Measurements from ENCODE around the gene FAM219A. TPM values are rescaled to one million over a fixed set of nuclear protein-coding genes. Genes with fewer than 3 reads are reported as not detected.

Gene FAM219A
- total RNA-seq, 1 donor from 2014 or later: 13.4 TPM

DNA sequence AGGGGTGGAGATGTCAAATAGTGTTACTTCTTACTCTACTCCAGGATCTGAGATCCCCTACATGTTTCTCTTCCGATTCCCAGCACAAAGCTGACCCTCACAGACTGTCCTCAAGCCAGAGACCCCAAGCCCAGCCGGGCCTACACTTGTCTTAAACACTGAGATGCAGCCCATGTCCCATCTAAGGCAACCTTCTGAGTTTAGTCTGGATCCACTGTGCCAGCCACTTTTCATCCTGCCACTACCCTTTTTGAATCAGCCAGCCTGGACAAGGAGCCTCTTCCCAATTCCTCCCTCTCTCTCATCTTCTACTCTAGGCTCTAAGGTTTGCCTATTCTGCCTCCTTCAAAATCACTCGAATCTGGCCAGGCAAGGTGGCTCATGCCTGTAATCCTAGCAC, 75.5 kb downstream of the FAM219A start:
- Mint-ChIP-seq H3K9me3 (no peaks in the 10 kb centered on the region), H3K27me3 (peaks cover 75% of the 10 kb centered on the region), H3K27ac (no peak overlapping the region), H3K36me3 (no peaks in the 10 kb centered on the region), H3K4me3 (peak overlapping the region; percentile 50), H3K4me1 (ENCODE audit: unreplicated experiment) (peaks cover 9% of the 10 kb centered on the region)
- DNase-seq (ENCODE audit: extremely low spot score, unreplicated experiment): no peak
- TF ChIP-seq, protein P1, sequence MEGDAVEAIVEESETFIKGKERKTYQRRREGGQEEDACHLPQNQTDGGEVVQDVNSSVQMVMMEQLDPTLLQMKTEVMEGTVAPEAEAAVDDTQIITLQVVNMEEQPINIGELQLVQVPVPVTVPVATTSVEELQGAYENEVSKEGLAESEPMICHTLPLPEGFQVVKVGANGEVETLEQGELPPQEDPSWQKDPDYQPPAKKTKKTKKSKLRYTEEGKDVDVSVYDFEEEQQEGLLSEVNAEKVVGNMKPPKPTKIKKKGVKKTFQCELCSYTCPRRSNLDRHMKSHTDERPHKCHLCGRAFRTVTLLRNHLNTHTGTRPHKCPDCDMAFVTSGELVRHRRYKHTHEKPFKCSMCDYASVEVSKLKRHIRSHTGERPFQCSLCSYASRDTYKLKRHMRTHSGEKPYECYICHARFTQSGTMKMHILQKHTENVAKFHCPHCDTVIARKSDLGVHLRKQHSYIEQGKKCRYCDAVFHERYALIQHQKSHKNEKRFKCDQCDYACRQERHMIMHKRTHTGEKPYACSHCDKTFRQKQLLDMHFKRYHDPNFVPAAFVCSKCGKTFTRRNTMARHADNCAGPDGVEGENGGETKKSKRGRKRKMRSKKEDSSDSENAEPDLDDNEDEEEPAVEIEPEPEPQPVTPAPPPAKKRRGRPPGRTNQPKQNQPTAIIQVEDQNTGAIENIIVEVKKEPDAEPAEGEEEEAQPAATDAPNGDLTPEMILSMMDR (conservative IDR thresholded peaks at IDR 0.05): no peak

DNA sequence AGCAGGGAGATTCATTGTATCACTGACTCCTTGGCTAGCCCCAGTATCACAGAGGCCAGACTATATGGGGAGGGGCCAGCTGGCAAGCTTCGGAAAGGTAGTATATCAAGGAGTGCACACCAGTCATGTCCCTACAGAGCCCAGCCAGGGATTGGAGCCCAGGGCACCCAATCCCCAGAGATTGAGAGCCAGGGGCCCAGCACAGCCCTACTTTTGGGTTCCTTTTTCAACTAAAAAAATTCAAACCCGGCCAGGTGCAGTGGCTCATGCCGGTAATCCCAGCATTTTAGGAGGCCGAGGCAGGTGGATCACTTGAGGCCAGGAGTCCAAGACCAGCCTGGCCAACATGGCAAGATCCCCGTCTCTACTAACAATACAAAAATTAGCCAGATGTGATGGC, 76.3 kb downstream of the FAM219A start:
- H3K9me3 Mint-ChIP-seq: no peaks in the 10 kb centered on the region

GRCh38 chr9:34381323-34381722, 77.0 kb downstream of the FAM219A start:
- no peak for DNase-seq (ENCODE audit: extremely low spot score, unreplicated experiment)
- H3K9me3 Mint-ChIP-seq: no peaks in the 10 kb centered on the region
- H3K27ac Mint-ChIP-seq: no peak overlapping the region
- TF ChIP-seq, protein P1 (conservative IDR thresholded peaks at IDR 0.05): no peak
- peaks cover 73% of the 10 kb centered on the region for H3K27me3 Mint-ChIP-seq
- no peaks in the 10 kb centered on the region for H3K36me3 Mint-ChIP-seq
- peak overlapping the region; percentile 92 for H3K4me3 Mint-ChIP-seq
- H3K4me1 Mint-ChIP-seq (ENCODE audit: unreplicated experiment): peaks cover 9% of the 10 kb centered on the region

More for the DNA sequence above, 76.3 kb downstream of the FAM219A start:
- TF ChIP-seq, protein P1 (conservative IDR thresholded peaks at IDR 0.05): no peak
- Mint-ChIP-seq H3K36me3 (no peaks in the 10 kb centered on the region), H3K4me1 (ENCODE audit: unreplicated experiment) (peaks cover 9% of the 10 kb centered on the region), H3K4me3 (peak overlapping the region; percentile 92), H3K27ac (no peak overlapping the region), H3K27me3 (peaks cover 73% of the 10 kb centered on the region)
- peak; percentile 44 for DNase-seq (ENCODE audit: extremely low spot score, unreplicated experiment)

DNA sequence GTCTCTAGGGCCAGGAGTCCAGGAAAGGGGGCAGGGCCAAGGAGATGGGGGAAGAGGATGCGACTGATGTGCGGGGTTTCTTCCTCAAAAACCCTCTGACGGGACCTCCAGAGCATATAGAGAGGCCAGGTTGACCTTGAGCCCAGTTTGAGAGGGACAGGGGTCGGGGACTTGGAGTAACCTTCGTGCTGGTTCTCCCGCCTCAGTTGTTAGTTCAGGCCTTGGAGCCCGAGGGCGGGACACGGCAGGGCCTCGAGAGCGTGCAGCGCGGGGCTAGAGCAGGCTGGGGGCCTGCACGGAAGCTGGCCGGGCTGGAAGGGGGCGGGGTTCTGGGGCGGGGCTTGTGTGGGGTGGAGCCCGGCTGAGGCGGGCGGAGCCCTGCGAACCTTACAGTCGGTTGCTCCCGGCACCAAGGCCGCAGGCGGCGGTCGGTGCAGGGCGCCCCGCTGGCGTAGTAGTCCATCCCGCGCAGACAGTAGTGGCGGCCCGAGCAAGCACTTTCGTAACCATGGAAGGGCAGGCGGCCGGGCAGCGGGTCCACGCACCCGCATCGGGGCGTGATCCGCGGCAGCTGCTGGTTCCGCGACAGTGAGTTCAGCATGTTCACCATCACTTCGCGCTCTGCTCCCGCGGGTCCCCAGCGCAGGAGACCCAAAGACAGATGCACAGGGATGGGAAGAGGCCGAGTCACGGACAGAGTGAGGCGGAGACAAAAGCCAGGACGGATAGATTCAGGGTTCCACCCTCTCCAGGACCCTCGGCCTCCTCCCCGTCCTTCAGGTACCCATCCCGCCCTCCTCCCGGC, 77.7 kb downstream of the FAM219A start:
- no peaks in the 10 kb centered on the region for H3K9me3 Mint-ChIP-seq
- no peak overlapping the region for H3K27ac Mint-ChIP-seq
- TF ChIP-seq, protein P1 (conservative IDR thresholded peaks at IDR 0.05): no peak
- H3K4me1 Mint-ChIP-seq (ENCODE audit: unreplicated experiment): peaks cover 9% of the 10 kb centered on the region
- peaks cover 69% of the 10 kb centered on the region for H3K27me3 Mint-ChIP-seq
- H3K4me3 Mint-ChIP-seq: peak overlapping the region; percentile 92
- no peaks in the 10 kb centered on the region for H3K36me3 Mint-ChIP-seq
- DNase-seq (ENCODE audit: extremely low spot score, unreplicated experiment): peak; percentile 77

- no peak for DNase-seq (ENCODE audit: extremely low spot score, unreplicated experiment)
- Mint-ChIP-seq H3K4me1 (ENCODE audit: unreplicated experiment) (peaks cover 13% of the 10 kb centered on the region), H3K27me3 (peaks cover 69% of the 10 kb centered on the region), H3K9me3 (no peaks in the 10 kb centered on the region), H3K27ac (no peak overlapping the region), H3K4me3 (peak overlapping the region; percentile 92), H3K36me3 (no peaks in the 10 kb centered on the region)
- TF ChIP-seq, protein P1 (conservative IDR thresholded peaks at IDR 0.05): no peak
Observed at GRCh38 chr9:34380034-34380510, 78.3 kb downstream of the FAM219A start.

Data from type B pancreatic cell (in vitro differentiated cells).